ENCODE results near the gene PRKAG2.
A peak's percentile ranks its signal among the peaks of the same experiment; 100 is the strongest.

Gene PRKAG2

DNA sequence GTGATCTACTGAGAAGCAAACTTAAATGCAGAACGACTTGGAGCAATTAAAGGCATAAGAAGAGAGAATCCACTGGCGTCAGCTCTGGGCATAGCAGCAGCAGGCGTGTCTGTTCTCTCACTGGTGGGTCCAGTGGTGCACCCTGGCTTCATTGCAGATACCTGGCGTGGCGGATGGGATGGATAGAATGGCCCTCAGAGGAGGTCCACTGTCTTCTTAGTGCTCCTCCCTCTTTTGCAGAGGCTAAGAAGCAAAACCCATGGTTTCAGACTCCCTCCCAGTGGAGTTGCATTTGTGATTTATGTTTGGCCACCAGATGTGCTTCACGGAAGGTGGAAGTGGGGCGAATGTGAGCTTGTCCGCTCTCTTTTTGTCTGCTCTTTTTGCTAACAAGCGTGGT, 28.4 kb upstream of the PRKAG2 start:
- Histone ChIP-seq H2BK15ac (ENCODE audit: low read length) (no peak overlapping the region), H3K18ac (ENCODE audit: low read length) (no peak overlapping the region), H3K36me3 (replicated peaks in 1 of 2; ENCODE audit: control insufficient read depth in 2 of 2, insufficient read depth in 2 of 2, low read length in 2 of 2) (no peaks in the 10 kb centered on the region), H2BK120ac (ENCODE audit: low read depth, low read length) (no peak overlapping the region), H3K27ac (replicated peaks; ENCODE audit: low read length) (no peak overlapping the region), H3K27me3 (ENCODE audit: control insufficient read depth in 3 of 3, insufficient read depth in 3 of 3, low read depth in 1 of 3, low read length in 3 of 3) (peaks cover 0 to 7% (median 0%) of the 10 kb centered on the region in 3 experiments), H2BK12ac (ENCODE audit: low read length) (no peak overlapping the region), H4K91ac (ENCODE audit: low read depth, low read length, poor library complexity) (peak overlapping the region; percentile 53), H2AFZ (ENCODE audit: low read length) (no peak overlapping the region), H4K8ac (ENCODE audit: low read depth, low read length) (no peak overlapping the region), H3K4ac (ENCODE audit: low read length) (no peak overlapping the region), H3K4me2 (ENCODE audit: insufficient read depth, low read length, poor library complexity, severe bottlenecking) (no peak overlapping the region), H3K79me1 (ENCODE audit: low read depth, low read length) (no peaks in the 10 kb centered on the region), H3K9me3 (replicated peaks in 1 of 2; ENCODE audit: control insufficient read depth in 2 of 2, insufficient read depth in 1 of 2, low read depth in 1 of 2, low read length in 2 of 2) (no peaks in the 10 kb centered on the region), H3K23ac (ENCODE audit: low read depth, low read length, poor library complexity) (no peak overlapping the region), H2AK5ac (ENCODE audit: low read depth, low read length) (peak overlapping the region; percentile 17), H3K14ac (ENCODE audit: low read length) (no peak overlapping the region), H2BK5ac (ENCODE audit: low read length) (no peak overlapping the region), H3K4me3 (ENCODE audit: low read length in 2 of 2) (no peak overlapping the region), H3K9ac (ENCODE audit: low read depth, low read length, poor library complexity) (no peak overlapping the region), H3K4me1 (ENCODE audit: control insufficient read depth in 2 of 2, insufficient read depth in 1 of 2, low read depth in 1 of 2, low read length in 2 of 2) (peaks cover 5 to 6% of the 10 kb centered on the region in 2 donors)
- DNase-seq (ENCODE audit: low spot score) = no peak
- WGBS, 2 donors (ENCODE audit: extremely low coverage in 2 of 2, insufficient read length in 2 of 2, insufficient replicate concordance in 1 of 2) = no CpG with 5 or more reads among the region's 9 CpGs

GRCh38 chr7:151904270-151904669, 27.4 kb upstream of the PRKAG2 start:
- H3K9me3 ChIP-seq (replicated peaks in 1 of 2; ENCODE audit: control insufficient read depth in 2 of 2, insufficient read depth in 1 of 2, low read depth in 1 of 2, low read length in 2 of 2) = no peaks in the 10 kb centered on the region
- no CpG with 5 or more reads among the region's 7 CpGs for WGBS, 2 donors (ENCODE audit: extremely low coverage in 2 of 2, insufficient read length in 2 of 2, insufficient replicate concordance in 1 of 2)
- H2BK15ac ChIP-seq (ENCODE audit: low read length) = no peak overlapping the region
- no peak overlapping the region for H3K9ac ChIP-seq (ENCODE audit: low read depth, low read length, poor library complexity)
- H3K4me2 ChIP-seq (ENCODE audit: insufficient read depth, low read length, poor library complexity, severe bottlenecking) = no peak overlapping the region
- H3K23ac ChIP-seq (ENCODE audit: low read depth, low read length, poor library complexity) = peak overlapping the region; percentile 43
- peak overlapping the region; percentile 36 for H3K18ac ChIP-seq (ENCODE audit: low read length)
- peak overlapping the region; percentile 36 for H2BK12ac ChIP-seq (ENCODE audit: low read length)
- H2BK120ac ChIP-seq (ENCODE audit: low read depth, low read length) = no peak overlapping the region
- no peak overlapping the region for H2AK5ac ChIP-seq (ENCODE audit: low read depth, low read length)
- H3K27ac ChIP-seq (replicated peaks; ENCODE audit: low read length) = no peak overlapping the region
- no peak overlapping the region for H2BK5ac ChIP-seq (ENCODE audit: low read length)
- H3K36me3 ChIP-seq (replicated peaks in 1 of 2; ENCODE audit: control insufficient read depth in 2 of 2, insufficient read depth in 2 of 2, low read length in 2 of 2) = no peaks in the 10 kb centered on the region
- H3K27me3 ChIP-seq (ENCODE audit: control insufficient read depth in 3 of 3, insufficient read depth in 3 of 3, low read depth in 1 of 3, low read length in 3 of 3) = peaks cover 0 to 12% (median 0%) of the 10 kb centered on the region in 3 experiments
- no peak overlapping the region for H3K4ac ChIP-seq (ENCODE audit: low read length)
- no peak overlapping the region for H3K4me3 ChIP-seq (ENCODE audit: low read length in 2 of 2)
- no peak overlapping the region for H4K91ac ChIP-seq (ENCODE audit: low read depth, low read length, poor library complexity)
- no peak overlapping the region for H4K8ac ChIP-seq (ENCODE audit: low read depth, low read length)
- H3K14ac ChIP-seq (ENCODE audit: low read length) = no peak overlapping the region
- no peaks in the 10 kb centered on the region for H3K79me1 ChIP-seq (ENCODE audit: low read depth, low read length)
- no peak overlapping the region for H2AFZ ChIP-seq (ENCODE audit: low read length)
- DNase-seq (ENCODE audit: low spot score) = no peak
- peaks cover 5 to 6% of the 10 kb centered on the region in 2 donors for H3K4me1 ChIP-seq (ENCODE audit: control insufficient read depth in 2 of 2, insufficient read depth in 1 of 2, low read depth in 1 of 2, low read length in 2 of 2)

DNA sequence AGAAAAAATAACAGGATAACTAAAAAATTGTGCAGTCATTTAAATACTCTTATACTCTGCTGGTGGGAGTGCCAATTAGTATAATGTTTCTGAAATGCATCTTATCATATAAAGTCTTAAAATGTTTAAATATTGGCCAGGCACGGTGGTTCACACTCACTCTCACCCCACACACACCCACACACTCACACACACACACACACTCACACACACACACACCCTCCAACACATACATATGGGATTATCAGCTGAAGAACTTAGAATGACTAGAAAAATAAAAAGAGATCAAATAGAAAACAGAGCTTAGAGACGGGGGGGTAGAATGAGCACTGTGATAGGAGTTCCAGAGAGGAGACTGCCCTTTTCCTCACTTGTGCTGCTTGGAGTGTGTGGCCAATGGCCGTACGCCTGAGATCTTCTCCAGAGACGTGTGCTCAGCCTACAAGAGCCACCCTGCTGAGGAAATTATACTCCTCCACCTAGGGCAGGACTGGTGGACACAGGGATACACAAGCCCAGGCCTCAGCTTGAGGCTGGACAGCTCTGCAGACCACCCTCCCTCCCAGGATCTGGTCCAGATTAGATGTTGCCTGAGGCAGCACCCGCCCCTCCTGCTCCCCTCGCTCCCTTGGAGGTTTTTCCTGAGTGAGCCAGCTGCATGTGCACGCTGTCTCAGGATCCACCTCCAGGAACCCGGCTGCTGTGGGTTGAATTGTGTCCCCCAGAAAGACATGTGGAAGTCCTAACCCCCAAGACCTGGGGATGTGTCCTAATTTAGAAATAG, 26.5 kb upstream of the PRKAG2 start:
- Histone ChIP-seq H3K14ac (ENCODE audit: low read length) (no peak overlapping the region), H2BK15ac (ENCODE audit: low read length) (no peak overlapping the region), H2AFZ (ENCODE audit: low read length) (no peak overlapping the region), H3K4ac (ENCODE audit: low read length) (no peak overlapping the region), H3K36me3 (replicated peaks in 1 of 2; ENCODE audit: control insufficient read depth in 2 of 2, insufficient read depth in 2 of 2, low read length in 2 of 2) (no peaks in the 10 kb centered on the region), H3K18ac (ENCODE audit: low read length) (peak overlapping the region; percentile 2), H2AK5ac (ENCODE audit: low read depth, low read length) (no peak overlapping the region), H3K4me1 (ENCODE audit: control insufficient read depth in 2 of 2, insufficient read depth in 1 of 2, low read depth in 1 of 2, low read length in 2 of 2) (peaks cover 5 to 6% of the 10 kb centered on the region in 2 donors), H3K27ac (replicated peaks; ENCODE audit: low read length) (no peak overlapping the region), H3K27me3 (ENCODE audit: control insufficient read depth in 3 of 3, insufficient read depth in 3 of 3, low read depth in 1 of 3, low read length in 3 of 3) (peaks cover 0 to 14% (median 0%) of the 10 kb centered on the region in 3 experiments), H2BK120ac (ENCODE audit: low read depth, low read length) (no peak overlapping the region), H2BK12ac (ENCODE audit: low read length) (no peak overlapping the region), H3K4me3 (ENCODE audit: low read length in 2 of 2) (no peak overlapping the region), H4K8ac (ENCODE audit: low read depth, low read length) (no peak overlapping the region), H2BK5ac (ENCODE audit: low read length) (no peak overlapping the region), H3K4me2 (ENCODE audit: insufficient read depth, low read length, poor library complexity, severe bottlenecking) (no peak overlapping the region), H3K9me3 (replicated peaks in 1 of 2; ENCODE audit: control insufficient read depth in 2 of 2, insufficient read depth in 1 of 2, low read depth in 1 of 2, low read length in 2 of 2) (no peaks in the 10 kb centered on the region), H3K79me1 (ENCODE audit: low read depth, low read length) (no peaks in the 10 kb centered on the region), H4K91ac (ENCODE audit: low read depth, low read length, poor library complexity) (no peak overlapping the region), H3K9ac (ENCODE audit: low read depth, low read length, poor library complexity) (no peak overlapping the region), H3K23ac (ENCODE audit: low read depth, low read length, poor library complexity) (no peak overlapping the region)
- DNase-seq (ENCODE audit: low spot score) = no peak
- WGBS, 2 donors (ENCODE audit: extremely low coverage in 2 of 2, insufficient read length in 2 of 2, insufficient replicate concordance in 1 of 2) = no CpG with 5 or more reads among the region's 9 CpGs

- Histone ChIP-seq H3K4me2 (ENCODE audit: insufficient read depth, low read length, poor library complexity, severe bottlenecking) (no peak overlapping the region), H3K9me3 (replicated peaks in 1 of 2; ENCODE audit: control insufficient read depth in 2 of 2, insufficient read depth in 1 of 2, low read depth in 1 of 2, low read length in 2 of 2) (no peaks in the 10 kb centered on the region), H3K36me3 (replicated peaks in 1 of 2; ENCODE audit: control insufficient read depth in 2 of 2, insufficient read depth in 2 of 2, low read length in 2 of 2) (no peaks in the 10 kb centered on the region), H2BK15ac (ENCODE audit: low read length) (no peak overlapping the region), H3K27ac (replicated peaks; ENCODE audit: low read length) (no peak overlapping the region), H3K14ac (ENCODE audit: low read length) (no peak overlapping the region), H3K27me3 (ENCODE audit: control insufficient read depth in 3 of 3, insufficient read depth in 3 of 3, low read depth in 1 of 3, low read length in 3 of 3) (peaks cover 0 to 14% (median 0%) of the 10 kb centered on the region in 3 experiments), H3K79me1 (ENCODE audit: low read depth, low read length) (no peaks in the 10 kb centered on the region), H3K9ac (ENCODE audit: low read depth, low read length, poor library complexity) (no peak overlapping the region), H2AK5ac (ENCODE audit: low read depth, low read length) (no peak overlapping the region), H2AFZ (ENCODE audit: low read length) (no peak overlapping the region), H2BK120ac (ENCODE audit: low read depth, low read length) (no peak overlapping the region), H3K4me1 (ENCODE audit: control insufficient read depth in 2 of 2, insufficient read depth in 1 of 2, low read depth in 1 of 2, low read length in 2 of 2) (peaks cover 6 to 7% of the 10 kb centered on the region in 2 donors), H4K91ac (ENCODE audit: low read depth, low read length, poor library complexity) (no peak overlapping the region), H2BK5ac (ENCODE audit: low read length) (no peak overlapping the region), H4K8ac (ENCODE audit: low read depth, low read length) (no peak overlapping the region), H3K18ac (ENCODE audit: low read length) (no peak overlapping the region), H3K23ac (ENCODE audit: low read depth, low read length, poor library complexity) (no peak overlapping the region), H3K4me3 (ENCODE audit: low read length in 2 of 2) (no peak overlapping the region), H3K4ac (ENCODE audit: low read length) (no peak overlapping the region), H2BK12ac (ENCODE audit: low read length) (no peak overlapping the region)
- no CpG with 5 or more reads among the region's 17 CpGs for WGBS, 2 donors (ENCODE audit: extremely low coverage in 2 of 2, insufficient read length in 2 of 2, insufficient replicate concordance in 1 of 2)
- no peak for DNase-seq (ENCODE audit: low spot score)
Observed at GRCh38 chr7:151902311-151902710, 25.4 kb upstream of the PRKAG2 start.
